GM06990 (cell line): ENCODE measurements around the gene CIITA.

Source experiments
- DNase-seq: peaks from one replicate; pipeline ENCODE4 v3.0.0-alpha.2; 2011; ENCODE audit not compliant: insufficient read length; ENCODE audit errors: extremely low read depth
- H3K27me3 ChIP-seq: replicated peaks from 2 replicates; pipeline ENCODE4 v1.6.0; 2011; ENCODE audit warnings: low read length; ENCODE audit not compliant: control insufficient read depth, insufficient read depth
- H3K36me3 ChIP-seq: 2 replicates; pipeline ENCODE4 v1.5.1; 2011; ENCODE audit warnings: low read length; ENCODE audit not compliant: control insufficient read depth, insufficient read depth
- H3K4me3 ChIP-seq: replicated peaks from 2 replicates; pipeline ENCODE4 v1.5.1; 2011; ENCODE audit warnings: low read depth, mild to moderate bottlenecking, control low read depth, low read length
- TF ChIP-seq, protein P1 (sequence below): IDR thresholded peaks from 2 replicates; pipeline ENCODE4 v1.5.1; 2011; ENCODE audit warnings: low read length, control low read depth, mild to moderate bottlenecking, inconsistent platforms; ENCODE audit not compliant: insufficient read depth, poor library complexity, severe bottlenecking

The CIITA gene

DNA sequence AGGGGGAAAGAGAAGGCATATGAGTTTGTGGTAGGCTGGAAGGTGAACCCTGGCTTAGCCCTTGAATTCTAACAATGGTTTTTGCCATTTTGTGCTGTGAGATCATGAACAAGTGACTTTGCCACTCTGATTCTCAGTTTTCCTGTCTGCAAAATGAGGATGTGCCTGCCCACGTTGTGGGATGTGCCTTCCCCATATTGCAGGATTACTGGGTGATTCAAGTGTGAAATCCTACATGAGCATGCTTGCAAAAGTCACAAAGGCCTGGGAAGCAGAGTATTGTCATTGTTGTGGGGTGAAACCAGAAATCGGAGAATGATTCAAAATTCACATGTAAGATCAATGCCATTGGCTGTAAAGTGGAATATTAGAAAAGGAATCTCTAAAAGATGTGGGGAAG is 29.8 kb upstream of the CIITA start:
- TF ChIP-seq, protein P1, sequence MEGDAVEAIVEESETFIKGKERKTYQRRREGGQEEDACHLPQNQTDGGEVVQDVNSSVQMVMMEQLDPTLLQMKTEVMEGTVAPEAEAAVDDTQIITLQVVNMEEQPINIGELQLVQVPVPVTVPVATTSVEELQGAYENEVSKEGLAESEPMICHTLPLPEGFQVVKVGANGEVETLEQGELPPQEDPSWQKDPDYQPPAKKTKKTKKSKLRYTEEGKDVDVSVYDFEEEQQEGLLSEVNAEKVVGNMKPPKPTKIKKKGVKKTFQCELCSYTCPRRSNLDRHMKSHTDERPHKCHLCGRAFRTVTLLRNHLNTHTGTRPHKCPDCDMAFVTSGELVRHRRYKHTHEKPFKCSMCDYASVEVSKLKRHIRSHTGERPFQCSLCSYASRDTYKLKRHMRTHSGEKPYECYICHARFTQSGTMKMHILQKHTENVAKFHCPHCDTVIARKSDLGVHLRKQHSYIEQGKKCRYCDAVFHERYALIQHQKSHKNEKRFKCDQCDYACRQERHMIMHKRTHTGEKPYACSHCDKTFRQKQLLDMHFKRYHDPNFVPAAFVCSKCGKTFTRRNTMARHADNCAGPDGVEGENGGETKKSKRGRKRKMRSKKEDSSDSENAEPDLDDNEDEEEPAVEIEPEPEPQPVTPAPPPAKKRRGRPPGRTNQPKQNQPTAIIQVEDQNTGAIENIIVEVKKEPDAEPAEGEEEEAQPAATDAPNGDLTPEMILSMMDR: no peak
- no peaks in the 10 kb centered on the region for H3K36me3 ChIP-seq
- no peaks in the 10 kb centered on the region for H3K27me3 ChIP-seq
- no peak overlapping the region for H3K4me3 ChIP-seq
- no peak for DNase-seq

DNA sequence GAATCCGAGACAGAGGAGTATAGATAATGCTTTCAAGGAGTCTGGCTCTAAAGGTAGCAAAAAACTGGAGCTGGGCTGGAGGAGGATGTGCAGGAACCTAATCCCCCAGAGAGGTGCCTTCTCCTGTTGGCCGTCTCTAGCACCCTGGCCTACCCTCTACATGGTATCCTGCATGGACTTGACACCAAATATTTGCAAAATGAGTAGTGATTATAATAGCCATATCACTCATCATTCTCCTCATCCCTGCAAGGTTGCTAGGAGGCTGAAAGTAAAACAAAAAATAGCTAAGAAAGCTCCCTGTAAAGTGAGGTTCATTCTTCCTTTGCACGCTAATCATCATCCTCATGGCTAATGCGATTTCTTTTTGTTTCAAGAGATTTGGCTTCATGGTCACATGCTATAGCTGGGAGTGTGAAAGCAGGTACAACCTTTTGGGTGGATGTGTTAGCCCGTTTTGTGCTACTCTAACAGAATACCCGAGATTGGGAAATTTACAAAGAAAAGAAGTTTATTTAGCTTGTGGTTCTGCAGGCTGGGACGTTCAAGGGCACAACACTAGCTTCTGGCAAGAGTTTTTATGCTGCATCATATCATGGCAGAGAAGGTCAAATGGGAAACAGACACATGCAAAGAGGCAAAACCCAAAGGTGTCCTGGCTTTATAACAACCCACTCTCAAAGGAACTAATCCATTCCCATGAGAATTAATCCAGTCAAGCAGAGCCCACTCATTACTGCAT is 27.1 kb upstream of the CIITA start:
- no peaks in the 10 kb centered on the region for H3K27me3 ChIP-seq
- no peaks in the 10 kb centered on the region for H3K36me3 ChIP-seq
- no peak for DNase-seq
- H3K4me3 ChIP-seq: no peak overlapping the region
- TF ChIP-seq, protein P1: no peak

DNA sequence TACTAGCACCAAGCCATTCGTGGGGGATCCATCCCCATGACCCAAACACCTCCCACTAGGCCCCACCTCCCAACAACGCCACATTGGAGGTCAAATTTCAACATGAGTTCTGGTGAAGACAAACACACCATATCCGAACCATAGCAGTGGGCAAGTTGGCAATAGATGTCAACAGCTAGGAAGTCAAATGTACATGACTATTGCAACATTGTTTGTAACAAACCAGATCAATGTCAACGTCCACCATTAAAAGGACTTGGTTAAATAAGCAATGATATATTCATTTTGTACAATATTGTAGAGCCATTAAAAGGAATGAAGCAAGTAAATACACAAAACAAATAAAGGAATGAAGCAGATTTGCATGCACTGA is 26.5 kb upstream of the CIITA start:
- Histone ChIP-seq H3K36me3 (no peaks in the 10 kb centered on the region), H3K4me3 (no peak overlapping the region), H3K27me3 (no peaks in the 10 kb centered on the region)
- no peak for DNase-seq
- TF ChIP-seq, protein P1: no peak

DNA sequence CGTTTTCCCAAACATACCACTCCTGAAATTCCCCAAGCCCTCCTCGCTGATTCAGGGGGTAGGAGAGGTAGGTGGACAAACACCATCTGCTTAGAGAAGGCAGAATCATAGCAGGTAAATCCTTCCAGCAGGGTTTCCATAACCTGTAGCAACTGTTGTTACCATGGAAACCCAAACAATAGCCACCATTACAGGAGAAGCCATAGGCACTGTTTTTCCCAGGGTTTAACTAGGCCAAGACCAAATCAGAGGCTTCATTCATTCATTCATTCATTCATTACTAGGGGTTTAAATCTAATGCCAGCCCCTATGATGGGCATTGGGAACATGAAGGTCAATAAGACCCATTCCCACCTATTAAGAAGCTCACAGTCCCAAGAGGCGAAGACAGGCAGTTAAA is 25.5 kb upstream of the CIITA start:
- DNase-seq: no peak
- Histone ChIP-seq H3K4me3 (no peak overlapping the region), H3K27me3 (no peaks in the 10 kb centered on the region), H3K36me3 (no peaks in the 10 kb centered on the region)
- TF ChIP-seq, protein P1: no peak

DNA sequence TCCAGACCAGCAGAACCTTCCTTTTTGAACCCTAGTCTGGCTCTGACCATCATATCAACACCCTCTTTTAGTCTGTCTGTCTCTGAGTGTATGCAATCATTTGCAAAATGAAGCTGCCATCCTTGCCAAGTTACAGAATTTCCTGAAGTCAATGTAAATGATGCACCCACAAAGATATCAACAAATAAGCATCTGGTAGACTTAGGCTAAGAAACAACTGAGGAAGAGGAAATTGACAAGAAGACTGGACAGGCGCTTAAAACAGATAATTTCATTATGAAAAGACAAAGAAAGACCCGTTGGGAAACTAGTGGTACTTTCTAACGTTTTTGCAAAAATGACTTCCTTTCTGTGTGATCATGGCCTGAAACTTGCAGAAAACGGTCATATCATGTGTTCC is 24.7 kb upstream of the CIITA start:
- TF ChIP-seq, protein P1: no peak
- no peak for DNase-seq
- Histone ChIP-seq H3K36me3 (no peaks in the 10 kb centered on the region), H3K27me3 (no peaks in the 10 kb centered on the region), H3K4me3 (no peak overlapping the region)

DNA sequence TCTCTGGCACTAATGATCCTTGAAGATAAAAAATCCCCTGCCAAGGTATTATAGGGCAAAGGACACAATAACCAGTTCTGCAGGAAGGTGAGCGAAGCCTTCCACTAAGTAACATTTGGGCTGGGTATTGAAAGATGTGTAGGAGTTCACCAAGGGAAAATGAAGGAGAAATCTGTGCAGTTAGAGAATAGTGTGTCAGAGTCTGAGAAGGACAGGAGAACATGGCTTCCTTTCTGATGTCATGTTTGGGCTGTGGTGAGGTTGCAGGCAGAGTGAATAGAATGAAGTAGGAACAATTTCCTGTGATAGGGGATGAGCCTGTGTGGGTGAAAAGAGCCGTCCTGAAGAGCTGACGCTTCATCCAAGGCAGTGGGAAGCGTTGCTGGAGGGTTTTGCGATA is 24.1 kb upstream of the CIITA start:
- Histone ChIP-seq H3K4me3 (no peak overlapping the region), H3K27me3 (no peaks in the 10 kb centered on the region), H3K36me3 (no peaks in the 10 kb centered on the region)
- TF ChIP-seq, protein P1: no peak
- no peak for DNase-seq
